GM21723 (cell line): ENCODE measurements around the gene SAMD14.
A peak's percentile ranks its signal among the peaks of the same experiment; 100 is the strongest.

Experiments used
- ATAC-seq: cut with Tn5 transposase; IDR thresholded peaks from one replicate; pipeline ENCODE4 v1.9.1; 2021; ENCODE audit warnings: mild to moderate bottlenecking, moderate library complexity; ENCODE audit not compliant: unreplicated experiment

The SAMD14 gene

GRCh38 chr17:50129728-50130558, at the start of gene SAMD14:
Gene SAMD14, minus strand, starts transcription at chr17:50130160. Its CDS starts 5,201 bp downstream, at chr17:50124959.
- no peak for ATAC-seq

- peak; percentile 51 for ATAC-seq
Measured at GRCh38 chr17:50177983-50178834, 48.2 kb upstream of the SAMD14 start.

- ATAC-seq: no peak
Measured at GRCh38 chr17:50177476-50177875, 47.5 kb upstream of the SAMD14 start.

GRCh38 chr17:50176559-50177357, 46.8 kb upstream of the SAMD14 start:
- no peak for ATAC-seq

- ATAC-seq: no peak
Measured at GRCh38 chr17:50175035-50175807, 45.3 kb upstream of the SAMD14 start.

- ATAC-seq: no peak
Measured at GRCh38 chr17:50174444-50174843, 44.5 kb upstream of the SAMD14 start.

- no peak for ATAC-seq
Measured at GRCh38 chr17:50173335-50173941, 43.5 kb upstream of the SAMD14 start.

GRCh38 chr17:50172936-50173334, 43.0 kb upstream of the SAMD14 start:
- no peak for ATAC-seq

- no peak for ATAC-seq
Measured at GRCh38 chr17:50172130-50172529, 42.2 kb upstream of the SAMD14 start.

GRCh38 chr17:50171371-50172071, 41.6 kb upstream of the SAMD14 start:
- no peak for ATAC-seq

- ATAC-seq: peak; percentile 74
Measured at GRCh38 chr17:50170662-50171370, 40.9 kb upstream of the SAMD14 start.

- no peak for ATAC-seq
Measured at GRCh38 chr17:50169881-50170459, 40.0 kb upstream of the SAMD14 start.

- ATAC-seq: no peak
Measured at GRCh38 chr17:50169121-50169764, 39.3 kb upstream of the SAMD14 start.

GRCh38 chr17:50168319-50168718, 38.4 kb upstream of the SAMD14 start:
- no peak for ATAC-seq

GRCh38 chr17:50167371-50167770, 37.4 kb upstream of the SAMD14 start:
- no peak for ATAC-seq

- ATAC-seq: no peak
Measured at GRCh38 chr17:50166518-50167181, 36.7 kb upstream of the SAMD14 start.

- ATAC-seq: no peak
Measured at GRCh38 chr17:50165867-50166517, 36.0 kb upstream of the SAMD14 start, which contains the start of gene SGCA. Gene SGCA, plus strand, starts transcription at chr17:50166005. Its CDS starts 36 bp downstream, at chr17:50166041.
